NOMO-1 treated with dmso at 0.1 percent for 144 hours (cell line): Measurements from ENCODE around the gene RIT2.

Source experiments
- DNase-seq: peaks from one replicate; lab custom pipeline; 2025; ENCODE audit not compliant: unreplicated experiment; lab: John Stamatoyannopoulos, UW

Gene RIT2

DNA sequence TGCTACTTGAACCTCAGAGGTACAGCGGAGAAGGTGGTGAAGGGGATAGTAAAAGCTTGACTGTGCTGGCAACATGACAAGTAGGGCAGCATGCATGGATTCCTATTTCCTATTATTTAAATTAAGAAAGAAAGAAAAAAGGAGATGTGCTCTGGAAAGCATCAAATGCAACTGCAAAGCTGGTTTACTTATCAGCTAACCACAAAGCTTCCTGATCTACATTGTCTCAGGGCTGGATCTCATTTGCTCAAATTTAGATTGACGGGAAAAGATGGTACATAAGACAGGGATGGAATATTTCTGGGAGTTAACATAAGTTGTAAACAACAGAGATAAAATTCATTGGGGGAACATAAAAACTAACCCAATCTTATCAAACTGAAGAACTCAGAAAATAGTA, 178.0 kb downstream of the RIT2 start:
- DNase-seq, result no peak

DNA sequence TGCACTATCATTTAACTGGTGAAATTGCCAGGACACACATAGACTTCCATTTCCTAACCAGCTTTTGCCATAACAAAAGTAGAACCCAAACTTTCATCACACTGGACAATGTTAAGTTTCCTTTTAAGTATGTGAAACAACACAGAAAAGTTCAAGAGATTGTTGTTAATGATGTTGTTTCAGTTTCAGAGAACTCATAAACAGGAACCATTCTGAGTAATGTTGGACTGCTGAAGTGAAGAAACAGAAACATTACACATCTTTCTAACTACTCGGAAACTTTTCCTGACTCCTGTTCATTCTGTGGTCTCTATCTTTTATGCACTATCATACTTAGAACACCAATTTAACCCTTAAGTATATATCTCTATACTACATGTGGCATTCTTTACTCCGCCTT, 179.2 kb downstream of the RIT2 start:
- DNase-seq, result no peak

DNA sequence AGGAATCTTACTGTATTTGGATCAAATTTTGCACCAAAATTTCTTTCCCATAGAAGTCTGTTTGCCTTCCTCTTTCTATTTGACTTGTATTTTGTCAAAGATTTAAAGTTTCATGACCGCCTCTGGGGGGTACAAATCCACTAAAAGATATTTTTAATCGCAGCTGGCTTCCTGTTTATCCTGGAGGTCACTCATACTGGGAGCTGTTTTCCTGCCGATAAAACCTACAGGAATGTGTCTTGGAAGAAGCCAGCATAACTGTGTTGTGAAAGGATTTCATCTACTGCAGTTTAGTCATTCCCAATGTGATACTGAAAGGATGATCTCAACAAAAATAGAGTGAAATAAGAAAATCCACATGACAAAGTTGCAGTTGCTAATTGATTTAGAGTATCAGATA, 184.0 kb downstream of the RIT2 start:
- DNase-seq, result no peak

GRCh38 chr18:42929857-42930256, 185.6 kb downstream of the RIT2 start:
- DNase-seq, result no peak

DNA sequence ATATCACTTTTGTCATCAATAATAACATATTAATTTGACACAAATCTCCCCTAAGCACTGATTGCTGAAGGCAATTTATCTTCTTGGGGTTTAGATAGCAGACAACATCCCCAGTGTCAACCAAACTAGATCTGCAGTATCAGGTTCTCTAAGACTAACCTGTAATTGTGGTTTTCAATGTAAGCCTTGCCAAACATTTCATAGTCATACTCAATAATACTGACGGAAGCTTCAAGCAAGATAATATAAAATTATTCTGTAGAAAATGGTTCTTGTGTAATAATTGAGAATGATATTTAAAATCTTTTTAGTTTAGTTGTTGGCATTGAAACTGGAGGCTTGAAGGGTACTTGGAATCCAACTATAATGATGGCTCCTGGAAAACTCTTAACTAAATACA, 186.3 kb downstream of the RIT2 start:
- DNase-seq, result no peak

- DNase-seq, result no peak
Measured at GRCh38 chr18:42925036-42925435, 190.4 kb downstream of the RIT2 start.

DNA sequence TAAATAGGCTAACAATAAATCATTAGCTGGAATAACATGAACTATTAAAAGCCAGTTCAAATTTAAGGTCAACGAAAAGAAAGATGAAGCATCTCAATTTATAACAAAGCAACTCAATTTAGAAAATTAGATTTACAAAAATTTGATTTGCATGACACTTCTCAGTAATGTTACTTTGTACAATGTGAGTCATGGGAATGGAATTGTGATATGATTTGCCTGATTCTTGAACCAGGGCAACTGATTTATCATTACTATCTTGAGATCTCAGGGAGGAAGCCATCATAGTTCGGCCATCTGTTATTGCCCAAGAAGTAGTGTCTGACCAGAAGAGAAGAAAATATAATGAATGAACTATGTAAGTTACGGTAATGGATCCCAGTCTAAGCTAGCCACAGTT, 193.1 kb downstream of the RIT2 start:
- no peak for DNase-seq

DNA sequence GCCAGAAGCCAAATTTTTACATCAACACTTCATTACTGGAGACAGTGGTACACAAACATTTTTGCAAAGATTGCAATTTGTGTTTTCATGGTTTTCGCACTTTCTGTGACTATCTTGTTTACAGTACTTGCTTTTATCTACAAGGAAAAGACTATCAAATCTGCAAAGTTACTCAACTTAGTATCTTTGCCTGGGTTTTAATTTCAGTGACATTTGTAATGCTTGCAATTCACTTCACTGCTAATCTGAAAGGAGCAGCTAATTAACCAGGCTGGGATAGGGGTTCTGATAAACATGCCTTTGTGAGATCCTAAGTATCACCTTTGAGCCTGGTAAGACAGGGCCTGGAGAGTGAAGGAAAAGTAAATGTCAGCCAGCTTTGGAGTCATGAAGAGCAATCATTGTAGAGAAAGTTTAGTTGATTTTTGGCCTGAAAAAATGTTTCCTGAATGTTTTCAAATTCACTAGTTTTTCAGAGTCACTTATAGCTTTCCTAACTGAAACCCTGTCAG, 194.2 kb downstream of the RIT2 start:
- DNase-seq, result no peak

DNA sequence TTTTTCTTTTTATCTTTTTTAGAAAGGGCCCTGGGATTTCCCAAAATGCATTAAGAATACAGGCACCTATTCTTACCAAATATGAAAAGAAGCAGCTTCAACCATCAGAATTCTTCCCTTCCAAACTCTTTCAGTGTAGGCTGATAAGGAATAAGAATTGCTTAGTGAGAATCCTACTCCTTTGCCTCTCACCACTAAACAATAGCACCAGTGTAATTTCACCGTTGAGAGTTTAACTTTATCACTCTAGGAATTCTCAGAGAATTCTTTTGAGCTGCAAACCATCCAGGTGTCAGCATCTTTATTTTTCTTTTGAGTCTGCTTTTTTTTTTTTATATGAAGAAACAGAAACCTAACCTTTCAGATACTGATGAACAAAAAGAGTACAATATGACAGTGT, 194.9 kb downstream of the RIT2 start:
- DNase-seq, result no peak

GRCh38 chr18:42915299-42915698, 200.2 kb downstream of the RIT2 start:
- no peak for DNase-seq

GRCh38 chr18:42914476-42914875, 201.0 kb downstream of the RIT2 start:
- DNase-seq, result no peak

- no peak for DNase-seq
Measured at GRCh38 chr18:42909095-42909494, 206.4 kb downstream of the RIT2 start.

DNA sequence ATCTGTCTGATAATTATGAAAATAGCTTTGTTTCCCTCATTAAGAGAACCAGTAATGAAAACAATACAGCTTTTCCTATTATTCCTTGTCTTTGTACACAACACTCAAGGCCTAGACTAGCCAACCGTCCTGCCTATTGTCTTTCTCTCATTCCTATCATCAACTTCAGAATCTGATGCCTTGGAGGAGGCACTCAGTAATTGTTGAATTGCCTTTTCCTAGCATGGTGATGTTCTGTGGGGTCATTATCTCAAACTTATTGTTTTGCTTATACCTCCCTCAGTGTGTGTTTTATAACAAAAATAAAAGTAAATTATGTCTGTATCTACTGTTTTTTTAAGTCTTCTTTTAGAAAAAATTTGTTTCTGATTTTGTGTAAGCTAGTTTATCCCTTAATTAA, 208.7 kb downstream of the RIT2 start:
- no peak for DNase-seq

DNA sequence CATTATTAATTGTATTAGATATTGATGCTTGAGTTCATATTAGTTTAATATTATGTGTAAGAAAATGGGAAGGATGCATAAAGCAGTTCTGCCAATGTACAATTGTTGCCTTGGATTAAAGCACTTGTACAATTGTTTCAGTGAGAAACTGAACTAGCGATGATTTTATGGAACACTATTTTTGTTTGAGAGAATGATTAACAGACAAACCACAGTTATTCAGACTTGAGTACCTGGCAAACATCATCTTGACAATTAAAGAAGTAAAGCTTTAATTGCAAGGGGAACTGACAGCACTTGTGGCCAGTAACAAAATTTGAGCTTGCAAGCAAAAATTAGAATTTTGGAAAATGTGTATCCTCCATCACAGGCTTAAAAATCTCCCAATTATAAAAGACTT, 214.3 kb downstream of the RIT2 start:
- DNase-seq, result no peak

GRCh38 chr18:42893977-42894376, 221.5 kb downstream of the RIT2 start:
- no peak for DNase-seq

DNA sequence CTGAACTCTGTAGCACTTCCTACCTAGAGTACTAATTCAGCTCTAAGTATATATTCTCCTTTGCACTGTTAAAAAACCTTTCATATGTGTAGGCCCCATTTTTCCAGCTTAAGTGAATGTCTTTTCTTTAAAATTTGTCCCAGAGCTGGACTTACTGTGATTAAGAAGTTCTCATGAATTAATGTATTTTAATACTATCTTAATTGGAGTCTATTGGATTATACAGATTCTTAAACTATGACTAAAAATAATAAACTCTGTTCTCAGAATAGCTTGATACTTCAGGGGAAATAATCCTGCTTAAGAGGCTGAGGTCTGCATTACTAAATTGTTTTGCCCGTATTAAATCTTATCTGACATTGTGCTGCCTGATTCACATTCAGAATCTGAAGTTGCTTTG, 223.3 kb downstream of the RIT2 start:
- no peak for DNase-seq

GRCh38 chr18:42891705-42892104, 223.8 kb downstream of the RIT2 start:
- DNase-seq, result no peak

DNA sequence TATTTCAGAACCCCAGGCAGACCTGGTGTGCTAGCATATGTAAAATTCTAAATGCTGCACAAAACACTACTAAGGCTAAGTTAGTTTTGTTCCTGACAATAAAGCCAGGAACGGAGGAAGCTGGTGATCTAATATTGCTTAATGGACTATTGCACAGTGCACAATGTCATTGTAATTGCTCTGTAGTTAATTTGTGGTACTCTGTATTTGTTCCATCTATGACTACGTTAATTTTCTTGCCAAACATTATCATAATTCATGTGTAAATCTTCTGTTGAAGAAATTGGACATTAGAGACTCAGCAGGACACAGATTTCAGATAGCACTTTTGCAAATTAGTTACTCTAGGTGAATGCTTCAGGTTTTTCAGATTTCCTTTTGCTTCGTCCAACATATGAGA, 232.3 kb downstream of the RIT2 start:
- no peak for DNase-seq

GRCh38 chr18:42882122-42882521, 233.4 kb downstream of the RIT2 start:
- DNase-seq, result no peak

DNA sequence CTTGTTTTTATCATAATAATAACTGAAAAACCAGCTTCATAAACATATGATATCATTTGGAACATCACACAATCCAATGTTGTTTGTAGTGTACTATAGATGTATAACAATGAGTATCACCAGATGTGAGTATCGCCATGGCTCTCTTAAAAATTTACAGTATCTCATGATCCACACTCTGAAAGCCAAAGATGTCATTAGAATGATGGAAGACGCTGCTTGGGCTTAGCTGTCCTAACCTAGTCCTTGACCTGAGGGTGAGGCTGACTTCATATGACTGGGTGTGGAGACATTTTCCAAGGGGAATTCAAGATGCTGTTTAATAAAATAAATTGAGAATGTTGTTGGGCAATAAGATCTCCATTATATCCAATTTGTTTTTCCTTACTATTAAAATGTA, 242.6 kb downstream of the RIT2 start:
- no peak for DNase-seq

DNA sequence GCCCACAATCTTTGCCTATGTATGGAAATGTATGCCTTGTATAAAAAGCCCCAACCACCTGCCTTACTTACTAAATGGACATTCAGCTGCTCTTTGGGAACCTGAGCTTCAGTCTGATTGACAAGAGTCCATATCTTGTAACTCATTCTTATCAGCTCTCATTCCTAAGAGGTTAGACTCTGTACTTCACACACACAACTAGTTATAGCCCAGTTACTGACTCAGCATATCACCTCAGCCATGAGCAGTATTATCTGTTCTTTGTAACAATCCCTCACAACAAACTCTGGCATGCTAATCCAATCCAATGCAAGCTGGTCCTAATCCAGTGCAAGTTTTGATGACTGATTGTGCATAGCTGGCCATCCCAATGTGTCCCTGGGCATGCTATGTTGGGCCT, 250.6 kb downstream of the RIT2 start:
- DNase-seq, result no peak

DNA sequence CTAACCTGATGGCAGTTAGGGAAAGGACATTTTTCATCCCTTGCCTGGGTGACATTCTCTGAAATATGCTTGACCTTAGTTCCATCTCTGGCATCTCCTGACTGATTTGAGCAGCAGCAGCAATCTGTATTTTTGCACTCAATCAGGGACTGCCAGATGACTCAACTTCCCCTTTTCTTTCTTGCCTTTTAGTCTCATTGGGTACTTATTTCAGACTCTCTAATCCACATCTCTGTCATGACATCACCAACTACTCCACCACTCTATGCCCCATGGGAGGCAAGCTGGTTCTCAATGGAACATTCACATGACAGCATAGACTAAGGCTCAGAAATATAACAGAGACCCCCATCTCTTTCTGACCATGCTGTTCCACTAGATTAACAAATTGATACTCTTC, 254.2 kb downstream of the RIT2 start:
- no peak for DNase-seq

- DNase-seq, result no peak
Measured at GRCh38 chr18:42860548-42860947, 254.9 kb downstream of the RIT2 start.

- no peak for DNase-seq
Measured at GRCh38 chr18:42860011-42860410, 255.5 kb downstream of the RIT2 start.
